Measurements from ENCODE around the gene LIPC.

Gene LIPC

DNA sequence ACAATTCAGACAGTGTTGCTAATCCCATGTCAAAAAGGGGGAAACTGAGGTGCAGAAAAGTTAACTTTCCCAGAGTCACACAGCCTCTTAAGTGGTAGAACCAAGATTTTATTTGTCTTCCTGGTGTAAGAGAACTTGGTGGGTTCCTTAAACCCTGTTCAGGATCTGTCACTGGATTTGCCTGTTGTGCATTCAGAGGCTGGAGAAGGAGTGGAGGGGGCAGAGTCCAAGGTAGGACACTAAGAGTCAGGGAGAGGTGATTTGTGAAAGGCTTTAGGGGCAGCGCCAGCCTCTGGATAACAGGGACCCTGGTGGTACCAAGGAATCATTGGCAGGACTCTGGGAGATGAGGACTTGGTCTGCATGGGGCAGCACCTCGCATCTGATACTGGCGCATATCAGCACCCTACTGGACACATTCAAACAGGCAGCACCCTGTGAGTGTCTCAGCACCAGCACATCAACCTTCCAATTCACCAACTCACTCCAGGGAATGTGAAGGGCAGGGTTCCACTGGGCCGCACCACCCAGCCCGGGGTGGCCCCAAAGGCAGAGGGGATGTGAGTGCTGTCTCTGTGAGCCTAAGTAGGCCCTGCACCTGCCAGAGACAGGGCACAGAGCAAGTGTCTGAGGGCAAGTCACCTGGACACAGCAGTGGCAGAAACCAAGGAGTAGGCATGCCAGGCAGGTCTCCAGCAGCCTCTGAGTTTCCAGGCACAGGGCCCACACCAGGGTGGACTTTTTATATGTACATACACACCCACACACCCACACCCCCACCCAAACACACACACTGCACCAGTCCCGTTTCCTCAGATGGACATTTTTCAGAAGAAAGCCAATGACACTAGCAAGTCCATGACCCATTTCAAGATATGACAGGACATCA, 71.6 kb downstream of the LIPC start:
- Histone ChIP-seq H3K9ac (ENCODE audit: low read depth, low read length, poor library complexity) (peak overlapping the region; percentile 24), H2AK5ac (ENCODE audit: low read depth, low read length) (no peak overlapping the region), H2BK15ac (ENCODE audit: low read length) (no peak overlapping the region), H2AFZ (ENCODE audit: low read length) (no peak overlapping the region), H3K4me2 (ENCODE audit: insufficient read depth, low read length, poor library complexity, severe bottlenecking) (no peak overlapping the region), H3K18ac (ENCODE audit: low read length) (peak overlapping the region; percentile 51), H3K23ac (ENCODE audit: low read depth, low read length, poor library complexity) (no peak overlapping the region), H3K4me3 (ENCODE audit: low read length in 2 of 2) (no peak overlapping the region), H3K9me3 (replicated peaks in 1 of 2; ENCODE audit: control insufficient read depth in 2 of 2, insufficient read depth in 1 of 2, low read depth in 1 of 2, low read length in 2 of 2) (no peaks in the 10 kb centered on the region), H2BK5ac (ENCODE audit: low read length) (no peak overlapping the region), H3K4ac (ENCODE audit: low read length) (no peak overlapping the region), H3K36me3 (replicated peaks in 1 of 2; ENCODE audit: control insufficient read depth in 2 of 2, insufficient read depth in 2 of 2, low read length in 2 of 2) (no peaks in the 10 kb centered on the region), H4K8ac (ENCODE audit: low read depth, low read length) (no peak overlapping the region), H3K14ac (ENCODE audit: low read length) (peak overlapping the region; percentile 67), H2BK120ac (ENCODE audit: low read depth, low read length) (no peak overlapping the region), H3K27ac (replicated peaks; ENCODE audit: low read length) (no peak overlapping the region), H3K4me1 (ENCODE audit: control insufficient read depth in 2 of 2, insufficient read depth in 1 of 2, low read depth in 1 of 2, low read length in 2 of 2) (peaks cover 0 to 4% of the 10 kb centered on the region in 2 donors), H3K27me3 (ENCODE audit: control insufficient read depth in 3 of 3, insufficient read depth in 3 of 3, low read depth in 1 of 3, low read length in 3 of 3) (peaks cover 0 to 4% (median 0%) of the 10 kb centered on the region in 3 experiments), H2BK12ac (ENCODE audit: low read length) (no peak overlapping the region), H4K91ac (ENCODE audit: low read depth, low read length, poor library complexity) (no peak overlapping the region), H3K79me1 (ENCODE audit: low read depth, low read length) (no peaks in the 10 kb centered on the region)
- WGBS, 2 donors (ENCODE audit: extremely low coverage in 2 of 2, insufficient read length in 2 of 2, insufficient replicate concordance in 1 of 2), result no CpG with 5 or more reads among the region's 6 CpGs
- no peak for DNase-seq (ENCODE audit: low spot score)

DNA sequence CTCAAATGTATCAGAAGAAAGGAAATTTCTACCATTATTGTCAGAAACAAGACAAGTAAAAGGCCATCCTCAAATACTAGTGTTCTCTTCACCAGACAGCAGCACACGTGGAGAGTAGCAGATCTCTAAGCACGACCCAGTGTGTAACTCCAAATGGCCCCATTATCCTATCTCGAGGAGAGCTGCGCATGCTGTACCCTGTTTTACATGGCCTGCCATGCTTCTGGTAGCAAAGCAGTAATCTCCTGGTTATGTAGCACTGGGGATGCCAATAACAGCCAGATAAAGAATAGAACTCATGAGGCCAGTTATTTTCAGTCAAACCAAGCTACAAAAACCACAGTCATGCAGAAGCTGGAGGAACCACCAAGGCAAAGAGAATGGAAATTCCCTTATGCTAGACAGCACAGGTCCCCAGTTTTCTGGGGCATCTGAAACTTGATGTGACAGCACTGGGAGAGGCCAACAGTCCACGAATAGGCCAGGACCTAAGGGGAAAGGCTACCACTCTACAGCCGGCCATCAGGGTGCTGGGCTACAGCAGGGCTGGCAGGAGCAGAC, 73.0 kb downstream of the LIPC start:
- H2BK12ac ChIP-seq (ENCODE audit: low read length), result no peak overlapping the region
- no peak overlapping the region for H3K9ac ChIP-seq (ENCODE audit: low read depth, low read length, poor library complexity)
- H3K27ac ChIP-seq (replicated peaks; ENCODE audit: low read length), result no peak overlapping the region
- H3K14ac ChIP-seq (ENCODE audit: low read length), result no peak overlapping the region
- no peak overlapping the region for H3K23ac ChIP-seq (ENCODE audit: low read depth, low read length, poor library complexity)
- no peak overlapping the region for H3K18ac ChIP-seq (ENCODE audit: low read length)
- no peak overlapping the region for H2AK5ac ChIP-seq (ENCODE audit: low read depth, low read length)
- no peak overlapping the region for H2AFZ ChIP-seq (ENCODE audit: low read length)
- no peaks in the 10 kb centered on the region for H3K79me1 ChIP-seq (ENCODE audit: low read depth, low read length)
- no peak for DNase-seq (ENCODE audit: low spot score)
- H3K9me3 ChIP-seq (replicated peaks in 1 of 2; ENCODE audit: control insufficient read depth in 2 of 2, insufficient read depth in 1 of 2, low read depth in 1 of 2, low read length in 2 of 2), result no peaks in the 10 kb centered on the region
- no peak overlapping the region for H4K91ac ChIP-seq (ENCODE audit: low read depth, low read length, poor library complexity)
- no peak overlapping the region for H2BK120ac ChIP-seq (ENCODE audit: low read depth, low read length)
- no peak overlapping the region for H3K4me3 ChIP-seq (ENCODE audit: low read length in 2 of 2)
- no peaks in the 10 kb centered on the region for H3K36me3 ChIP-seq (replicated peaks in 1 of 2; ENCODE audit: control insufficient read depth in 2 of 2, insufficient read depth in 2 of 2, low read length in 2 of 2)
- H4K8ac ChIP-seq (ENCODE audit: low read depth, low read length), result no peak overlapping the region
- no peak overlapping the region for H3K4me2 ChIP-seq (ENCODE audit: insufficient read depth, low read length, poor library complexity, severe bottlenecking)
- H3K27me3 ChIP-seq (ENCODE audit: control insufficient read depth in 3 of 3, insufficient read depth in 3 of 3, low read depth in 1 of 3, low read length in 3 of 3), result peaks cover 0 to 4% (median 0%) of the 10 kb centered on the region in 3 experiments
- WGBS, 2 donors (ENCODE audit: extremely low coverage in 2 of 2, insufficient read length in 2 of 2, insufficient replicate concordance in 1 of 2), result no CpG with 5 or more reads among the region's 6 CpGs
- H3K4ac ChIP-seq (ENCODE audit: low read length), result no peak overlapping the region
- no peak overlapping the region for H2BK15ac ChIP-seq (ENCODE audit: low read length)
- H2BK5ac ChIP-seq (ENCODE audit: low read length), result no peak overlapping the region
- H3K4me1 ChIP-seq (ENCODE audit: control insufficient read depth in 2 of 2, insufficient read depth in 1 of 2, low read depth in 1 of 2, low read length in 2 of 2), result no peaks in the 10 kb centered on the region

DNA sequence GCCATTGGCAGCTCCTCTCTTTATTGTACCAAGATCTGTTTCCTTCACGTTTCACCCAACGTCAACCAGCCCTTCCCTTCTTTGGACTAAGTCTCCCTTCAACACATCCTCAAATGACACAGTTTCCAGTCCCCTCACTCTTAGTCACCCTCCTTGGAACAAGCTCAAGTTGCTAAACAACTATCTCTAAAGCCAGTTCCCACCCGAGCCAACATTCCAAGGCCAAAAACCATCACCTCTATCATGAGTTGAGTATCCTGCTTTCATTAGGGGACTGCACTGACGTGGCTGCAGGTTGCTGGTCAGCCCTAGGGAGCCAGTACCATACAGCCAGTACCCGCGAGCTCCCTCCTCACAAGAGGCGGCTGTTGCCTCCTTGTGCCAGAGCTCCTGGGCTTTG, 73.8 kb downstream of the LIPC start:
- H3K9me3 ChIP-seq (replicated peaks in 1 of 2; ENCODE audit: control insufficient read depth in 2 of 2, insufficient read depth in 1 of 2, low read depth in 1 of 2, low read length in 2 of 2), result no peaks in the 10 kb centered on the region
- H2BK5ac ChIP-seq (ENCODE audit: low read length), result no peak overlapping the region
- no peaks in the 10 kb centered on the region for H3K4me1 ChIP-seq (ENCODE audit: control insufficient read depth in 2 of 2, insufficient read depth in 1 of 2, low read depth in 1 of 2, low read length in 2 of 2)
- no peak overlapping the region for H4K8ac ChIP-seq (ENCODE audit: low read depth, low read length)
- no peak overlapping the region for H3K4ac ChIP-seq (ENCODE audit: low read length)
- H2BK12ac ChIP-seq (ENCODE audit: low read length), result no peak overlapping the region
- no peak overlapping the region for H3K14ac ChIP-seq (ENCODE audit: low read length)
- no peak overlapping the region for H2AK5ac ChIP-seq (ENCODE audit: low read depth, low read length)
- no peak overlapping the region for H3K9ac ChIP-seq (ENCODE audit: low read depth, low read length, poor library complexity)
- H3K27me3 ChIP-seq (ENCODE audit: control insufficient read depth in 3 of 3, insufficient read depth in 3 of 3, low read depth in 1 of 3, low read length in 3 of 3), result peaks cover 0 to 4% (median 0%) of the 10 kb centered on the region in 3 experiments
- WGBS, 2 donors (ENCODE audit: extremely low coverage in 2 of 2, insufficient read length in 2 of 2, insufficient replicate concordance in 1 of 2), result no CpG with 5 or more reads among the region's 7 CpGs
- no peak overlapping the region for H2BK120ac ChIP-seq (ENCODE audit: low read depth, low read length)
- no peak overlapping the region for H4K91ac ChIP-seq (ENCODE audit: low read depth, low read length, poor library complexity)
- no peaks in the 10 kb centered on the region for H3K36me3 ChIP-seq (replicated peaks in 1 of 2; ENCODE audit: control insufficient read depth in 2 of 2, insufficient read depth in 2 of 2, low read length in 2 of 2)
- no peak overlapping the region for H3K27ac ChIP-seq (replicated peaks; ENCODE audit: low read length)
- H3K4me3 ChIP-seq (ENCODE audit: low read length in 2 of 2), result no peak overlapping the region
- H3K79me1 ChIP-seq (ENCODE audit: low read depth, low read length), result no peaks in the 10 kb centered on the region
- H3K23ac ChIP-seq (ENCODE audit: low read depth, low read length, poor library complexity), result no peak overlapping the region
- H2AFZ ChIP-seq (ENCODE audit: low read length), result no peak overlapping the region
- no peak for DNase-seq (ENCODE audit: low spot score)
- no peak overlapping the region for H3K4me2 ChIP-seq (ENCODE audit: insufficient read depth, low read length, poor library complexity, severe bottlenecking)
- H3K18ac ChIP-seq (ENCODE audit: low read length), result no peak overlapping the region
- no peak overlapping the region for H2BK15ac ChIP-seq (ENCODE audit: low read length)

DNA sequence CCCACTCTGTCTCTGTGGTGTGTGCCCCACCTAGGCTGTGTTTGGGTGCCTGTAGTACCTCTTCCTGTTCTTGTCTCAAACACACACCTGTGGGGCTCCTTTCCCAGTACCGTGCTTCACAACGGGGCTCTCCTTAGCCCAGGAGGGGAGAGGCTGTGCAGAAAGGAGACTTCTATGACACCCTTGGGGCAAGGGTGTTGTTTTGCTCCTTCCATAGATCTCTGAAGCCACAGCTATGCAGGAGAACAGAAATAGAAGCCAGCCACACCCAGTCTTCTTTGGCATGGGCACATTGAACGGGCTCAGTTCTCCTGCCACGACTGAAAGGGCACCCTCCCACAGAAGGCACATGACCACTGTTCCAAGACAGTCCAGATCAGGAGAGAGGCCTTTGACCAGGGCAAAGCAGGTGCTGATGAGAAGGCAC, 74.3 kb downstream of the LIPC start:
- Histone ChIP-seq H3K79me1 (ENCODE audit: low read depth, low read length) (no peaks in the 10 kb centered on the region), H2BK120ac (ENCODE audit: low read depth, low read length) (no peak overlapping the region), H3K27me3 (ENCODE audit: control insufficient read depth in 3 of 3, insufficient read depth in 3 of 3, low read depth in 1 of 3, low read length in 3 of 3) (no peaks in the 10 kb centered on the region), H3K27ac (replicated peaks; ENCODE audit: low read length) (no peak overlapping the region), H3K9ac (ENCODE audit: low read depth, low read length, poor library complexity) (no peak overlapping the region), H3K23ac (ENCODE audit: low read depth, low read length, poor library complexity) (no peak overlapping the region), H3K4me1 (ENCODE audit: control insufficient read depth in 2 of 2, insufficient read depth in 1 of 2, low read depth in 1 of 2, low read length in 2 of 2) (no peaks in the 10 kb centered on the region), H3K4ac (ENCODE audit: low read length) (no peak overlapping the region), H4K8ac (ENCODE audit: low read depth, low read length) (no peak overlapping the region), H3K36me3 (replicated peaks in 1 of 2; ENCODE audit: control insufficient read depth in 2 of 2, insufficient read depth in 2 of 2, low read length in 2 of 2) (no peaks in the 10 kb centered on the region), H3K4me3 (ENCODE audit: low read length in 2 of 2) (no peak overlapping the region), H3K18ac (ENCODE audit: low read length) (peak overlapping the region; percentile 48), H4K91ac (ENCODE audit: low read depth, low read length, poor library complexity) (no peak overlapping the region), H3K9me3 (replicated peaks in 1 of 2; ENCODE audit: control insufficient read depth in 2 of 2, insufficient read depth in 1 of 2, low read depth in 1 of 2, low read length in 2 of 2) (no peaks in the 10 kb centered on the region), H3K4me2 (ENCODE audit: insufficient read depth, low read length, poor library complexity, severe bottlenecking) (no peak overlapping the region), H2AFZ (ENCODE audit: low read length) (no peak overlapping the region), H2BK5ac (ENCODE audit: low read length) (no peak overlapping the region), H2AK5ac (ENCODE audit: low read depth, low read length) (no peak overlapping the region), H2BK12ac (ENCODE audit: low read length) (no peak overlapping the region), H3K14ac (ENCODE audit: low read length) (no peak overlapping the region), H2BK15ac (ENCODE audit: low read length) (no peak overlapping the region)
- no CpG with 5 or more reads among the region's 4 CpGs for WGBS, 2 donors (ENCODE audit: extremely low coverage in 2 of 2, insufficient read length in 2 of 2, insufficient replicate concordance in 1 of 2)
- no peak for DNase-seq (ENCODE audit: low spot score)

All from neuronal stem cell (in vitro differentiated cells).